HG03060 (cell line): ENCODE data around the gene ADAMTS18.
"Not testable (repeated sequence)": the region's sequence is repeated elsewhere in the genome, so short reads cannot be mapped to it uniquely, and the experiment has no call there.

ENCODE experiments used
- ATAC-seq: cut with Tn5 transposase; IDR thresholded peaks from one replicate; pipeline ENCODE4 v1.9.1; 2021; ENCODE audit warnings: low read depth, moderate number of reproducible peaks; ENCODE audit not compliant: unreplicated experiment

ADAMTS18 gene, protein sequence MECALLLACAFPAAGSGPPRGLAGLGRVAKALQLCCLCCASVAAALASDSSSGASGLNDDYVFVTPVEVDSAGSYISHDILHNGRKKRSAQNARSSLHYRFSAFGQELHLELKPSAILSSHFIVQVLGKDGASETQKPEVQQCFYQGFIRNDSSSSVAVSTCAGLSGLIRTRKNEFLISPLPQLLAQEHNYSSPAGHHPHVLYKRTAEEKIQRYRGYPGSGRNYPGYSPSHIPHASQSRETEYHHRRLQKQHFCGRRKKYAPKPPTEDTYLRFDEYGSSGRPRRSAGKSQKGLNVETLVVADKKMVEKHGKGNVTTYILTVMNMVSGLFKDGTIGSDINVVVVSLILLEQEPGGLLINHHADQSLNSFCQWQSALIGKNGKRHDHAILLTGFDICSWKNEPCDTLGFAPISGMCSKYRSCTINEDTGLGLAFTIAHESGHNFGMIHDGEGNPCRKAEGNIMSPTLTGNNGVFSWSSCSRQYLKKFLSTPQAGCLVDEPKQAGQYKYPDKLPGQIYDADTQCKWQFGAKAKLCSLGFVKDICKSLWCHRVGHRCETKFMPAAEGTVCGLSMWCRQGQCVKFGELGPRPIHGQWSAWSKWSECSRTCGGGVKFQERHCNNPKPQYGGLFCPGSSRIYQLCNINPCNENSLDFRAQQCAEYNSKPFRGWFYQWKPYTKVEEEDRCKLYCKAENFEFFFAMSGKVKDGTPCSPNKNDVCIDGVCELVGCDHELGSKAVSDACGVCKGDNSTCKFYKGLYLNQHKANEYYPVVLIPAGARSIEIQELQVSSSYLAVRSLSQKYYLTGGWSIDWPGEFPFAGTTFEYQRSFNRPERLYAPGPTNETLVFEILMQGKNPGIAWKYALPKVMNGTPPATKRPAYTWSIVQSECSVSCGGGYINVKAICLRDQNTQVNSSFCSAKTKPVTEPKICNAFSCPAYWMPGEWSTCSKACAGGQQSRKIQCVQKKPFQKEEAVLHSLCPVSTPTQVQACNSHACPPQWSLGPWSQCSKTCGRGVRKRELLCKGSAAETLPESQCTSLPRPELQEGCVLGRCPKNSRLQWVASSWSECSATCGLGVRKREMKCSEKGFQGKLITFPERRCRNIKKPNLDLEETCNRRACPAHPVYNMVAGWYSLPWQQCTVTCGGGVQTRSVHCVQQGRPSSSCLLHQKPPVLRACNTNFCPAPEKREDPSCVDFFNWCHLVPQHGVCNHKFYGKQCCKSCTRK (N-terminal part only)

DNA sequence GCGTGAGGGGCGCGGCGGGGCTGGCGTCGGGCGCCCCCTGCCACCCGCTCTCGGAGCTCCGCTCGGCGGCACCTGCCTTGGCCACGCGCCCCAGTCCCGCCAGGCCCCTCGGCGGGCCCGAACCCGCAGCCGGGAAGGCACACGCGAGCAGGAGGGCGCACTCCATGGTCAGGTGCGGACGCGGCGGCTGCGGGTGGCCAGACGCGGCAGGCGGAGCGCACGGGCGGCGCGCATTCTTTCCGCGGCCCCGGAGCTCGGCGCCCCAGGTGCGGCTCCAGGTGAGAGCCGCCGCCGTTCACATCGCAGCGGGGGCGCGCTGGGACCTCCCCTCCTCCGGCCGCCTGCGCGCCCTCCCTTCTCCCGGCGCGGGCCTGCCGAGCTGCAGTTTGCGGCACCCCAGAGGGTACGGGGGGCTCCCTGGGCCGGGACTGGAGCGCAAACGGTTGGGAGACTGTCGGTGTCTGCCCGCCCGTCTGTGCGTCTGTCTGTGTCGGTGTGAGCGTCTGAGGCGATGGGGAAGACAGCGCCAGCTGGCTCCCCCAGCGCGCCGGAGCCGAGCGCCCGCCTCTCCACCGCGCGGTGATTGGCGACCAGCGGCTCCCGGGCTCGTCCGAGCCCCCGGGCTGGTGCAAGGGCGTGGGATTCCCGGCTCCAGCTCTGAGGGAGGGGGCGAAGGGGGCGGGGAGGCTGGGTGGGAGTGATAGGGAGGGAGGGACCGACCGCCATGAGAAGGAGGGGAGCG, at the start of gene ADAMTS18:
TSS of gene ADAMTS18 (minus strand) at position 505 of the 742 bp plus-strand sequence. CDS start at position 166, 339 bp downstream.
- ATAC-seq: no peak

DNA sequence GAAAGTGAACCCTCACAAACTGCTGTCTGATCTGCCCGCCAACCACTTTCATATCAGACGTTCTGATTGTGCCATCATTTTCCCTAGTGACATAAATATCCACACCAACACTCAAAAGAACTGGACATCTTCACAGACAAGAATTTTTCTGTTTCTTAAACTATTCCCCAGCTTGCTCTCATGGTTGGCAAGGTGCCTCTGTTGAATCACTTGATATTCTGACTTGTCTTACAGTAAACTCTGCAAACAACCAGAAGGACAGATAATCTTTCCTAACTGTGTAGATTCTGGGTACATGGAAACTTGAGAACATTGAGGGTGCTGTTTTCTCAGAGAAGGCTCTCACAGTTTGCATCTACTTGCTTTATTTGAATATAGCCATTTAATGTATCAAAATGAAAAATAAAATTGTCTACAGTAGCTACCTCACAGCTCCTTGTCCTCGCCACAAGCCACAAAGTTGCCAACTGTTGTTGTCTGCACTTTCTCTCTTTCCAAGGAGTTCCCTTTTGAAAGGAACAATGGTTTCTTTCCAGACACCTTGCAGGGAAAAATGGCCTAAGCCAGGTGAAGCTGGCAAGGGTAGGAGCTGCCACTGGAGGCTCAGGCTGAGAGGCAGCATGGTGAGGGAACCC, 46.0 kb upstream of the ADAMTS18 start:
- no peak for ATAC-seq

DNA sequence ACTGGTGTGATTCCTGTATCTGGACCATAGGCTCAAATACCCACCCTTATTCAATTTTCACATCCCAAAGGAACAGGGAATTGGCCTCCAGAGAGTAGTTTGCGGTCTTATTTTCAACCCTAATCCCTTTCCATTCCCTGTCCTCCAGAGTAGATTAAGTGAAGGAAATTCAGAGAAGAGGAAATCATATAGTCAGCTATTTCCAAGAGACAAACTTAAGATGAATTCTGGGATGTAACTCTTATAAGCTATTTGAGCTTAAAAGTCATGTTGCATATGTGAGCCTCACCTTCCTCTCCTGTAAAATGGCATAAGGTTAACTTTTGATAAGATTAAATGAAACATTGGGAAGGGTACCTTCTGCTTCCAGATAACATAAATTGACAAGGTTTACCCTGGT, 37.4 kb upstream of the ADAMTS18 start:
- no peak for ATAC-seq

DNA sequence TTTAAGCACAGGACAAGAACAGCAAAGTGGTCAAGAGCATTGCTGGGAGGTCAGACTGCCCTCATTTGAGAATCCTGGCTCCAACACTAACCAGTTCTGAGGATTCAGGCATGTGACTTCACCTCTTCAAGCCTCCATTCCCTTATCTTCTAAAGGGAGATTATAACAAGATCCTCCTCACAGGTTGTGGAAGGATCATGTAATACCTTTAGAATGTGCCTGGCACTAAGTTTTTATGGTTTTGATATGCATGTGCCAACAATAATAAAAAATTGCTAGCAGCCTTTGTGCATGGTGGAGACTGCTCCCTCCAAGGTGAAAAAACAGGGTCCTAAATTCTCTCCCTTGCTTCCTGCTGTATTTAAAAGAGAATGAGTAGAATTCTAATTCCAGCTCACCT, 36.0 kb upstream of the ADAMTS18 start:
- ATAC-seq: no peak

- no peak for ATAC-seq
These were observed 34.8 kb upstream of the ADAMTS18 start for GRCh38 chr16:77469634-77470033.

DNA sequence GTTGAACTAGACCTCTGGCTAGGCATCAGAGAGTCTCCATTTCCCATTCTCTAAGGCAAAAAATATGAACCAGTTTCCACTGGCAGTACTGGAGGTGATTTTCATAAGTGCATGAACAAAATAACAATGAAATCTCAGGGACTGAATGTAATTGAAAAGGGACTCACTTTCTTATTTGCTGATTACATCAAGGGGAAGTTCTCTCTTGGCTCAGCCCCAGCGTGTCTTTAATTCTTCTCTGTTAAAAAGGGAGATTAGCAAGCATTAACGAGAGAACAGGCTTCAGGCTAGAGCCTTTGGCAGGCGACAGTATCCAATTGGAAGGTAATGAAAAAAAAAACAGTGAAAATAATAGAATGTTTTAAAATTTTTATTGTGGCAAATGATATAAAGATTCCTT, 34.0 kb upstream of the ADAMTS18 start:
- no peak for ATAC-seq

DNA sequence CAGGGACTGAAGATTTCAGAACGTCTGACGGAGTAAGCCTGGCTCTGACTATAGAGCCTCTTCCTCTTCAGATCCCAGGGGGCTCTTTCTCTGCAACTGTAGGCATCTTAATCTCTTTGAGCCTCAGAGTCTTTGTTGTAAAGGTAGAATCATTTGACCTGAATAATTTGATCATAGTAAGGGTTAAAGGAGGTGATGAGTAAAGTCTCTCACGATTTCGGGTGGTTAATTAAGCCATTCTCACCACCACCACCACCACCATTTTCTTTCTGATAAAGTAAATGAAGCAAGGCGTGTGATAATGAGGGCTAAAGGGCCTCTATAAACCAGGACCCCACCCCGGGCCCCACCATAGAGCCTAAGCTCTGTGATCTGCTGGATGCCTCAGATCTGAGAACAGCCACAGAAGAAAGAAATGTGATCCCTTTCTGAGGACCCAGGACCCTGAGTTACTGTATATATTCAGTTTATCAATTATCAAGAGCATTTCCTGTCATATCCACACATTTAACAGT, 33.0 kb upstream of the ADAMTS18 start:
- ATAC-seq: no peak

GRCh38 chr16:77463659-77464058, 28.8 kb upstream of the ADAMTS18 start:
- not testable (repeated sequence) for ATAC-seq

GRCh38 chr16:77462894-77463293, 28.1 kb upstream of the ADAMTS18 start:
- no peak for ATAC-seq

DNA sequence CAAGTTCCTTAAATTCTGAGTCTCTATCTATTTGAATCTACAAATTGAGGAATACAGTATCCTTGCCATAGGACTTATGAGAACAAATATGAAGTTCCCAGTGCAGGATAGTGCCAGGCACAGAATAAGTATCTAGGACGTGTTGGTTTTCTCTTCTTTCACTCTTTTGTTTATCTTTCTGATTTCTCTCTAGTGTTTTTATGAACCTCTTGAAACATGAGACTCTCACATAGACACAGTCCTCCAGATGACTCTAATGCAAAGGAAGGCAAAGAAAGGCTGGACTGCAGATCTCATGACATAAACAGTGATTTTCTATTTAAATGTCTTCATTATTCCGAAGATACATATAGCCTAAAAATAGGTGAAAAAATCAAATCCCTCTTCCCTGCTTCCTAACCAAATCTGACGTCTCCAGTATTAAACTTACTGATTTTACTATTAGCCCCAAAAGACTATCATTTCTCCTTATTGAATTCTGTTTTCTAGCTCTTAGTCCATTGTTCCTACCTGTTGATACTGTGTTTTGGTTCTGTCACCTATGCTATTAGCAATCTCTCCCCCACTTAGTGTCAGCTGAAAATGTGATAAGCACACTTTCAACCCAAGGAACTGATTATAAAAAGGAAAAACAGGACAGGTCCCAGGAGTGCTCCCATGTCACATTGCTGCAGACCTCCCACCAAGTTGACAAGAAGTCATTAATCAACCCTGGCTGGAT, 24.9 kb upstream of the ADAMTS18 start:
- ATAC-seq: no peak

DNA sequence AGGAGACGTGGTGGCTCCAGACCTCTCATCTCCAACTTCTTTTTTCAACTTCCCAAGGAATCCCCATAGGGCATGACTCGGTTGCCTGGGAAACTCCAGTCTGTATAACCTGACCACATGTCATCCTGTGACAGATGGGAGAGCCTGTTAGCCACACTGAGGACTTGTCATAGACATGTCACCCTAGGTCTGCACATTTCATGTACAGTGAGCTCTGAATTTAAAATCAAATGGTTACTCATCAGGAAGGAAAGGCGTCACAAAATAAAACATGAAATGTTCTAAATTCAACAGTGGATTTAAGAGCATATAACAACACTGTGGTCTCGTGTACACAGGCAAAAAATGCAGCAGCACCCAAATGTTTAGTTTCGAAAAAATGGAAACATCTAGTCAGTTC, 22.2 kb upstream of the ADAMTS18 start:
- ATAC-seq: no peak

DNA sequence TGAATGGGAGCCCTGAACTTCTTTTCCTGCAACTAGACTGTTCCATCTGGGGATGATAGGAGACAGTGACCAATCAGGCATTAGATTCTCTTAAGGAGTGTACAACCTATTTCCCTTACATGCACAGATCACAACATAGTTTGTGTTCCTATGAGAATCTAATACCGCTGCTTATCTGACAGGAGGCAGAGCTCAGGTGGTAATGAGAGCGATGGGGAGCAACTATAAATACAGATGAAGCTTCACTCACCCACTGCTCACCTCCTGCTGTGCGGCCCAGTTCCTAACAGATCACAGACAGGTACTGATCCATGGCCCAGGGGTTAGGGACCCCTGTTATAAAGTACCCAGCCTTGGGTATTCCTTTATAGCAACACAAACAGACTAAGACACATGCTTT, 17.4 kb upstream of the ADAMTS18 start:
- ATAC-seq: no peak

DNA sequence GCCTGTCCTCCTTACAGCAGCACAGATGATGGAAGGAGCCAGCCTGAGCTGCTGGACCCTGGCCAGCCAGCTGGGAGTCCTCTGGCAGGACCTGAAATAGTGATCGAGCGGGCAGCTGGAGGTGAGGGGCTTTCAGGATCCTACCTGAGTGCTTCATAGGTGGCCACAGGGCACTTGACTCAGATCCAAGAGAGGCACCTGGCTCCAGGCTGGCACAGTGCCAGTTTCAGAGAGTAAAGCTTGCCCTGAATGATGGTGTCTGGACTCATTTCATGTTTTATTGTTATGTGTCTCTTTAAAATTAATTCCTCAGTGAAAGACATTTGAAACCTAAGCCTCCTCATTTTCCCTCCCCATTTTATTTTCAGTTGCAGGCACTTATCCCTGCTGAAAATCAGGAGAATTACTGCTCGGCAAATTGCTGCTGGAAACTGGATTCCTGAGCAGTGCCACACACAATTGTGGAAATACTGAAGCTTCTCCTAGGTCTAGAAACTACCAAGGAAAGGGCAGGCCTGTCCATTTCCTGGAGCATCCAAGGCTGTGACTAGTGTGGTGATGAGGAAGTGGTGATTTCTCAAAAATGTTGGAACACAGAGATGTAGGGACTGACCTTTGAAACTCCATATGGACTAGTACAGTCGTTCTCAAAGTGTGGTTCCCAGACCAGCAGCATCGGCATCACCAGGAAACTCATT, 16.1 kb upstream of the ADAMTS18 start:
- ATAC-seq: no peak

- ATAC-seq: no peak
These were observed 14.4 kb upstream of the ADAMTS18 start for GRCh38 chr16:77449208-77449607.

DNA sequence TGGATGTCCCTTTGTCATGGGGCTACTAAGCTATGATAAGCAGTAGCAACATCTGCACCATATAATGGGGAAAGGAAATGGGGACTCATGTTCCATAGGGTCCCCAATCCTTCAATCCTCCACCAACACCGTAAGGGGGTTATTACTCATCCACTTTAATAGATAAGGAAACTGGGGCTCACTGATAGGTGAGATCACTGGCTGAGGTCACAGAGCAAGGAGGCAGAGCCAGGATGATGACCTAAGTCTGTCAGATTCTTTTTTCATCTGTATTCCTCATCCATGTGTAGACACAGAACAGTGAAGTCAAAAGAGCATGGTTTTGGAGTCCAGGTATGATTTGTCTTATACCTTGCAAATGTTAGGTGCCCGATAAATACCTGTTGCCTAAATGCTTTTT, 10.5 kb upstream of the ADAMTS18 start:
- no peak for ATAC-seq

DNA sequence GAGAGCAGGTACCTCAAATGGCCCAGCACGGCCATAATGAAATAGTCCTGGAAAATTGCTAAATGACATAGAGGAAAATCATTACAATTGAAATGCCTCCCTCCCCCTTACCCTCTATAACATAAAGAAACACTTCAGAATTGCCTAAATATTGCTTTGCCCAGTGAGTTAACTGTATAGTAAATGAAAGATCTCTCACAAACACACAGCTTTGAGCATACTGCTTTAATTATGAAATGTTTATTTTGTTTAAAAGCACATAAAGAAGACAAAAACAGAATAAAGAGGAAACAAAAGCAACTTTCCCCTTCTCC, 9.3 kb upstream of the ADAMTS18 start:
- ATAC-seq: no peak

DNA sequence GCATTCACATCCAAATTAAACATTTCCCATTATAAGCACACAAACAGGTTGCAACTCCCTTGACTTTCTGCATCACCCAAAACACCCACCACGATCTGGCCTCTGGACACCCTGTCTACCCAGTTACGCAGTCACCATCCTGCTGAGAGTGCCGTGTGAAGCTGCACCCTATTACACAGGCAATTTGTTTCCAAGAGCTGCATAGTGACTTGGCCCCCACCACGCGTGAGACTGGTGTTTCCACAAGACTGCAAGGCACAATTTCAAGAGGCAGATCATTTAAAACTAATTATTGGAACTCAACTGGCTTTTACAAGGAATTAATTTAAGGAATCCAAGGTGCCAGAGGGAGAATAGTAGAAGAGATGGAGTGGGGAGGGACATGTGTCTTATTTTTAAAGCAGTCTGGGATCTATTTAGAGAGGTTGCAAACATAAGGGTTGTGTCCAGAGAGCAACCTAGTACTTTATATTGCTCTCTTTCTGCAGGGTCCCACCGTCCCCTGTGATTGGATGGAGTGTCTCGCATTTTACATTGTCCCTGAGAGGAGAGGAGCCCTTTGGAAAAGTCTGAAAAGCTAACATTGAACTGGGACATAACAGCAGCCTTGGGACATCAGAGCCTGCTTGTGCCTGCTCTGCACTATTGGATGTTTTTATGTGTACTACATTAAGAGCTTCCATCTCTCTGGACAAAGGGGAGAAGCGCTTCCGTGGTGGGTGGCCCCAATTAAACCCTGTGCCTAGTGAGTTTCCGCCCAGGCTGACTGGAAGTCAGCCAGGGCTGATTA, 8.7 kb upstream of the ADAMTS18 start:
- no peak for ATAC-seq

DNA sequence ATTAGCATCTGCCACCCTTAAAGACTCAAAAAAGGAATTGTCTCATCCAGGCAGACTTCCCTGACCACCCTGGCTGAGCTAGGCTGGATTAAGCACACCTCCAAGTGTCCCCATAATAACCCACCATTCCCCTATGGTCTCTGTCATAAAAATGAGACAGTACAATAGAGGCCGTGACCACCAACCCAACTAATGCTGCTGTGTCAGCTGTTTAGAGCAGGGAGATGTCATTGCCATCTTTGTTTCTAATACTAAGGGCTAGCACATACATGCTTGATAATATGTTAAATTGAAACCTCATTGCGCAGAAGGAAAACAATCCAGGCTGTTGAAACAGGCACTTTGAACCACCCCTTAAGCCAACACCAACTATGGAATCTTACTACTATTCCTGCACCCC, 7.2 kb upstream of the ADAMTS18 start:
- no peak for ATAC-seq
